A549 (cell line): Measurements from ENCODE around the gene FAM120A. TPM values are rescaled to one million over a fixed set of nuclear protein-coding genes. Genes with fewer than 3 reads are reported as not detected.

Experiments
- ATAC-seq, 2 experiments: fragments of 200-7000 bp in 1 of 2; fragments of >200 bp in 1 of 2; cut with Nextera tagmentation in 1 of 2; cut with Tn5 transposase in 1 of 2; 3 replicates each; pipeline versions ENCODE4 v1.8.0 to v1.9.1; 2018 to 2020; ENCODE audit warnings: mild to moderate bottlenecking in 1 of 2, moderate library complexity in 1 of 2
- CTCF ChIA-PET: fragments of 300-600 bp; sonication (Branson Sonifier 250); formaldehyde crosslinking; extraction: SDS; loops from one replicate; lab custom pipeline; 2021; ENCODE audit warnings: antibody characterized with exemption, inconsistent platforms; lab: Yijun Ruan, JAX
- POLR2A ChIA-PET: fragments of 350-600 bp; formaldehyde crosslinking; extraction: SDS; loops from one replicate; lab custom pipeline; 2021; ENCODE audit warnings: antibody characterized with exemption, inconsistent platforms; lab: Yijun Ruan, JAX
- DNase-seq, 2 experiments: peaks; one replicate each; pipeline versions ENCODE4 v3.0.0 to v3.0.0-alpha.2; 2011 to 2016; ENCODE audit warnings: low read depth in 1 of 2, low spot score in 1 of 2
- FAIRE-seq: peaks from 2 replicates; lab custom pipeline; 2011; peaks lifted over from hg19 to GRCh38; lab: Jason Lieb, UNC
- H3K27ac ChIP-seq, 2 experiments: fragments of >200 bp; sonication (Bioruptor Twin); formaldehyde crosslinking; 3 replicates each; pipeline ENCODE4 v1.5.1; 2016 to 2017
- H3K4me1 ChIP-seq: fragments of >200 bp; sonication (Bioruptor Twin); formaldehyde crosslinking; 3 replicates; pipeline ENCODE4 v1.6.1; 2016
- H3K4me2 ChIP-seq: fragments of >200 bp; sonication (Bioruptor Twin); formaldehyde crosslinking; 3 replicates; pipeline ENCODE4 v1.6.1; 2016
- H3K4me3 ChIP-seq: fragments of >200 bp; sonication (Bioruptor Twin); formaldehyde crosslinking; 3 replicates; pipeline ENCODE4 v1.5.1; 2016
- H3K9me3 ChIP-seq: fragments of >200 bp; sonication (Bioruptor Twin); formaldehyde crosslinking; 3 replicates; pipeline ENCODE4 v1.6.1; 2016
- CBX2 ChIP-seq: fragments of 200-600 bp; sonication (generic); IDR thresholded peaks from 2 replicates; pipeline ENCODE4 v1.6.1; 2016; ENCODE audit warnings: low read depth, mild to moderate bottlenecking, borderline replicate concordance
- CEBPB ChIP-seq, 2 experiments: fragments of >200 bp in 1 of 2; sonication (Bioruptor Twin) in 1 of 2; formaldehyde crosslinking in 1 of 2; IDR thresholded peaks; 2 replicates each; pipeline ENCODE4 v1.6.1; 2012 to 2016
- CTCF ChIP-seq: fragments of >200 bp; sonication (Bioruptor Twin); formaldehyde crosslinking; IDR thresholded peaks from 3 replicates; pipeline ENCODE4 v1.5.1; 2016
- EP300 ChIP-seq, 2 experiments: fragments of >200 bp; sonication (Bioruptor Twin); formaldehyde crosslinking; IDR thresholded peaks; 2 replicates in 1 of 2; 3 replicates in 1 of 2; pipeline ENCODE4 v1.6.1; 2016 to 2017
- ESRRA ChIP-seq: fragments of 150-350 bp; IDR thresholded peaks from 2 replicates; pipeline ENCODE4 v1.6.1; 2014; ENCODE audit warnings: mild to moderate bottlenecking, low read length, borderline replicate concordance
- FOXS1 ChIP-seq: fragments of 250-450 bp; sonication (Bioruptor Pico); IDR thresholded peaks from 2 replicates; pipeline ENCODE4 v1.5.0; 2020; ENCODE audit warnings: mild to moderate bottlenecking, moderate library complexity
- HDAC2 ChIP-seq: fragments of 200-600 bp; sonication (generic); IDR thresholded peaks from 2 replicates; pipeline ENCODE4 v1.6.1; 2016
- HES2 ChIP-seq: fragments of >200 bp; sonication (Bioruptor Twin); formaldehyde crosslinking; IDR thresholded peaks from 2 replicates; pipeline ENCODE4 v1.6.1; 2016
- HEYL ChIP-seq: fragments of 250-450 bp; sonication (Bioruptor Pico); IDR thresholded peaks from 2 replicates; pipeline ENCODE4 v1.8.0; 2021; ENCODE audit warnings: mild to moderate bottlenecking, moderate library complexity
- HOXB5 ChIP-seq: fragments of 250-450 bp; sonication (Bioruptor Pico); IDR thresholded peaks from 2 replicates; pipeline ENCODE4 v1.5.0; 2020; ENCODE audit warnings: mild to moderate bottlenecking, moderate library complexity
- JUNB ChIP-seq: fragments of >200 bp; sonication (Bioruptor Twin); formaldehyde crosslinking; IDR thresholded peaks from 2 replicates; pipeline ENCODE4 v1.6.1; 2016
- KDM1A ChIP-seq: fragments of 200-600 bp; sonication (generic); IDR thresholded peaks from 2 replicates; pipeline ENCODE4 v1.6.1; 2016; ENCODE audit warnings: low read depth, mild to moderate bottlenecking
- MAFK ChIP-seq: fragments of 450-650 bp; IDR thresholded peaks from 2 replicates; pipeline ENCODE4 v1.6.1; 2014; ENCODE audit not compliant: partially characterized antibody
- NFE2L2 ChIP-seq: fragments of 150-350 bp; conservative IDR thresholded peaks from 2 replicates; pipeline ENCODE4 v1.6.1; 2014; ENCODE audit warnings: low read length
- RCOR1 ChIP-seq: fragments of 150-350 bp; IDR thresholded peaks from 2 replicates; pipeline ENCODE4 v1.6.1; 2014; ENCODE audit warnings: antibody characterized with exemption, low read length, low read depth
- RFX5 ChIP-seq: fragments of 450-650 bp; IDR thresholded peaks from 2 replicates; pipeline ENCODE4 v1.7.1; 2014; ENCODE audit warnings: antibody characterized with exemption, mild to moderate bottlenecking, moderate library complexity
- RNF2 ChIP-seq: fragments of 200-600 bp; sonication (generic); IDR thresholded peaks from 2 replicates; pipeline ENCODE4 v1.6.1; 2016; ENCODE audit warnings: low read depth, mild to moderate bottlenecking, antibody characterized with exemption, moderate library complexity, borderline replicate concordance
- TP53 ChIP-seq: fragments of 250-450 bp; sonication (Bioruptor Pico); IDR thresholded peaks from 2 replicates; pipeline ENCODE4 v1.5.0; 2021; ENCODE audit warnings: mild to moderate bottlenecking, moderate library complexity
- WGBS: methylation state at CpG from one replicate; pipeline ENCODE4 v1.1.6; 2017; ENCODE audit errors: missing lambda C conversion rate; 5-methylcytosine and 5-hydroxymethylcytosine counted together
- polyA plus RNA-seq, 4 experiments: library from polyadenylated mRNA; depleted of rRNA in 3 of 4; stranded (reverse); fragments of >200 nt; fragmentation: RNase III in 1 of 4; extraction: RNeasy Plus Mini Kit Qiagen cat#74134 plus additional on column Dnase treatment in 1 of 4; gene quantifications; 2 replicates in 3 of 4; 3 replicates in 1 of 4; pipeline ENCODE4 v1.2.3, GENCODE V29; 2011 to 2017
- TF ChIP-seq, protein P1 (sequence below): IDR thresholded peaks from 2 replicates; pipeline ENCODE4 v1.6.1; 2012; ENCODE audit warnings: low read depth, borderline replicate concordance
- TF ChIP-seq, protein P2 (sequence below): fragments of 250-450 bp; sonication (Bioruptor Pico); IDR thresholded peaks from 2 replicates; pipeline ENCODE4 v1.5.0; 2020; ENCODE audit warnings: low read depth, mild to moderate bottlenecking, moderate library complexity
- TF ChIP-seq, protein P3 (sequence below): fragments of 450-650 bp; IDR thresholded peaks from 2 replicates; pipeline ENCODE4 v1.6.1; 2014; ENCODE audit warnings: antibody characterized with exemption
- TF ChIP-seq, protein P4 (sequence below): fragments of 250-450 bp; sonication (Bioruptor Pico); IDR thresholded peaks from 2 replicates; pipeline ENCODE4 v1.5.0; 2021; ENCODE audit warnings: mild to moderate bottlenecking, moderate library complexity, borderline replicate concordance

FAM120A gene
- polyA plus RNA-seq, 2 of the 4 experiments (the other 2 are of a cell fraction): 86.3 to 111 TPM

- ChIA-PET POLR2A (no interaction called here), CTCF (interaction anchor here (1.1 kb wide), 1 partner anchor 29 kb away, joined by 3 read pairs; no protein-coding TSS in a partner anchor)
- H3K4me3 ChIP-seq: no peak overlapping the region
- H3K4me1 ChIP-seq: peaks cover 81% of the 10 kb centered on the region
- H3K9me3 ChIP-seq: no peaks in the 10 kb centered on the region
- DNase-seq (no peak), FAIRE-seq (no peak), ATAC-seq (no peak)
- TF ChIP-seq RNF2 (no peak), HDAC2 (no peak), HES2 (no peak), EP300 (IDR thresholded peaks at IDR 0.05) (no peak), RFX5 (no peak), ESRRA (no peak), TP53 (CRISPR knock-in tag) (no peak), HEYL (CRISPR knock-in tag) (no peak), KDM1A (no peak)
- TF ChIP-seq, protein P1, sequence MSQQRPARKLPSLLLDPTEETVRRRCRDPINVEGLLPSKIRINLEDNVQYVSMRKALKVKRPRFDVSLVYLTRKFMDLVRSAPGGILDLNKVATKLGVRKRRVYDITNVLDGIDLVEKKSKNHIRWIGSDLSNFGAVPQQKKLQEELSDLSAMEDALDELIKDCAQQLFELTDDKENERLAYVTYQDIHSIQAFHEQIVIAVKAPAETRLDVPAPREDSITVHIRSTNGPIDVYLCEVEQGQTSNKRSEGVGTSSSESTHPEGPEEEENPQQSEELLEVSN: no peak
- H3K4me2 ChIP-seq: peak overlapping the region; percentile 27; the same call in 2 of the 3 replicates
- H3K27ac ChIP-seq: no peak overlapping the region
Measured at GRCh38 chr9:93459432-93459847, 8.0 kb downstream of the FAM120A start.

DNA sequence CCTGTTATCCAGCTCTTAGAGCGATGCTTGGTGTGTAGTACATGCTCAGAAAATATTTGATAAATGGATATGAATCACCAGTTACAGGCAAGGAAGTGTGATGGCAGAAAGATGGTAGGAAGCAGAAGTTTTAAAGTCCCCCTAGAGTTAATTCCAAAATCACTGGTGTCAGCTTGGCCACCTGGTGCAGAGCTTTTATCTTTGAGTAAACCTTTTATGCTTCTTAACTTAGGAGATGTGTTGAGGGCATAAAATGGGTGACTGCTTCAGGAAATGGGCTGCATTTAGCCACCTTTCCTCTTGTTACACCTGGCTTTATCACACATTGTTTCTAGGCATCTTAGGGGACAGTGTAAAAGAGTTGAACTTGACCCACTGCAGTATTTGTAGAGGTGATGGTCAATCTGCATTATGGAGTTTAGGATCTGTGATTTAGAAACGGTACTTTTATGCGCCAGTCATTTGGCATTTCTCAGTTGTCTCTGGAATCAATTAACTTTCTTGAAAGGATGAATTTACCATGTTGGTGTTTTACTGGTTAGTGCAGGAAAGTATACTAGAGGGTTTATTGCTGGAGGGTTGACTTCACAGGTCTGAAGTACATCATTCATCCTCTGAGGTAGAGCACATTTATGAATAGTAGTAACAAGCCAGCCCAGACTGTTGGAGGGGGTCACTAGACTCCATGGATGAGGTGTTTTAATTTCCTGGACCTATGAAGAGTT, 9.4 kb downstream of the FAM120A start:
- Histone ChIP-seq H3K27ac (peak overlapping the region in 1 of 2 experiments; percentile 46; a peak in 3 of 6 replicates), H3K4me3 (no peak overlapping the region), H3K9me3 (no peaks in the 10 kb centered on the region), H3K4me2 (peak overlapping the region; percentile 11; the same call in 1 of the 3 replicates), H3K4me1 (peaks cover 82% of the 10 kb centered on the region)
- ChIA-PET POLR2A (no interaction called here), CTCF (interaction anchor here (1.1 to 1.5 kb wide), 2 partner anchors 28 to 106 kb away, joined by 3 to 5 read pairs; no protein-coding TSS in a partner anchor)
- no peak for DNase-seq
- WGBS: 87% methylated on average over 3 of the region's 3 CpGs
- no peak for FAIRE-seq
- no peak for TF ChIP-seq FOXS1
- no peak for TF ChIP-seq CEBPB (IDR thresholded peaks at IDR 0.05)
- no peak for TF ChIP-seq CBX2
- no peak for TF ChIP-seq RCOR1
- TF ChIP-seq, protein P2, sequence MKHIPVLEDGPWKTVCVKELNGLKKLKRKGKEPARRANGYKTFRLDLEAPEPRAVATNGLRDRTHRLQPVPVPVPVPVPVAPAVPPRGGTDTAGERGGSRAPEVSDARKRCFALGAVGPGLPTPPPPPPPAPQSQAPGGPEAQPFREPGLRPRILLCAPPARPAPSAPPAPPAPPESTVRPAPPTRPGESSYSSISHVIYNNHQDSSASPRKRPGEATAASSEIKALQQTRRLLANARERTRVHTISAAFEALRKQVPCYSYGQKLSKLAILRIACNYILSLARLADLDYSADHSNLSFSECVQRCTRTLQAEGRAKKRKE (CRISPR knock-in tag): no peak
- no peak for TF ChIP-seq HOXB5
- no peak for TF ChIP-seq CTCF
- TF ChIP-seq, protein P3, sequence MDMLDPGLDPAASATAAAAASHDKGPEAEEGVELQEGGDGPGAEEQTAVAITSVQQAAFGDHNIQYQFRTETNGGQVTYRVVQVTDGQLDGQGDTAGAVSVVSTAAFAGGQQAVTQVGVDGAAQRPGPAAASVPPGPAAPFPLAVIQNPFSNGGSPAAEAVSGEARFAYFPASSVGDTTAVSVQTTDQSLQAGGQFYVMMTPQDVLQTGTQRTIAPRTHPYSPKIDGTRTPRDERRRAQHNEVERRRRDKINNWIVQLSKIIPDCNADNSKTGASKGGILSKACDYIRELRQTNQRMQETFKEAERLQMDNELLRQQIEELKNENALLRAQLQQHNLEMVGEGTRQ: no peak
- ATAC-seq: no peak; a peak in 1 of 6 replicates

DNA sequence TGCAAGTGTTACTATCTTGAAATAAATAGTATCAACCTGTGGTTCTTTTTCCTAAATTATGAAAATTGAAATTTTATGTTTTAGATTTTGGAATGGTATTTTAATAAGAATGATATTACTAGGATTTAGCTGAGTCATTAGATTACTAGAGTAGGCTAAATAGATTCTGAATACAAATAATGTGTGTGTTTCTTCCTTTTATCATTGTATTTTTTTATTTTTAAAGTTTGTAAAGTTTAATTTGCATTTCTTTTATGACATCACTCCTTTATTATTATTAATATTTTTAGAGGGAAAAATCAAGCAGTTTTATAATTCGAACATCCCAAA, 9.9 kb downstream of the FAM120A start:
- ATAC-seq (no peak), DNase-seq (no peak), FAIRE-seq (no peak)
- Histone ChIP-seq H3K27ac (peak overlapping the region in 1 of 2 experiments; percentile 46; a peak in 2 of 6 replicates), H3K4me1 (peaks cover 82% of the 10 kb centered on the region), H3K9me3 (no peaks in the 10 kb centered on the region), H3K4me3 (no peak overlapping the region), H3K4me2 (0 out of 3 replicates have a peak overlapping the region, but pooled peaks have one; percentile 10)
- WGBS: 91% methylated on average over 1 of the region's 1 CpG
- POLR2A ChIA-PET: no interaction called here
- CTCF ChIA-PET: no interaction called here
- TF ChIP-seq JUNB: no peak
- TF ChIP-seq, protein P4, sequence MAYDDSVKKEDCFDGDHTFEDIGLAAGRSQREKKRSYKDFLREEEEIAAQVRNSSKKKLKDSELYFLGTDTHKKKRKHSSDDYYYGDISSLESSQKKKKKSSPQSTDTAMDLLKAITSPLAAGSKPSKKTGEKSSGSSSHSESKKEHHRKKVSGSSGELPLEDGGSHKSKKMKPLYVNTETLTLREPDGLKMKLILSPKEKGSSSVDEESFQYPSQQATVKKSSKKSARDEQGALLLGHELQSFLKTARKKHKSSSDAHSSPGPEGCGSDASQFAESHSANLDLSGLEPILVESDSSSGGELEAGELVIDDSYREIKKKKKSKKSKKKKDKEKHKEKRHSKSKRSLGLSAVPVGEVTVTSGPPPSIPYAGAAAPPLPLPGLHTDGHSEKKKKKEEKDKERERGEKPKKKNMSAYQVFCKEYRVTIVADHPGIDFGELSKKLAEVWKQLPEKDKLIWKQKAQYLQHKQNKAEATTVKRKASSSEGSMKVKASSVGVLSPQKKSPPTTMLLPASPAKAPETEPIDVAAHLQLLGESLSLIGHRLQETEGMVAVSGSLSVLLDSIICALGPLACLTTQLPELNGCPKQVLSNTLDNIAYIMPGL (CRISPR knock-in tag): no peak
- peak; percentile 78 for TF ChIP-seq MAFK
- TF ChIP-seq NFE2L2: no peak
